PC-3 (cell line): ENCODE results near the gene GINS2.

Experiments
- CTCF ChIP-seq: fragments of 300-600 bp; sonication (generic); conservative IDR thresholded peaks from 2 replicates; pipeline ENCODE4 v1.5.1; 2017; ENCODE audit warnings: antibody characterized with exemption, low read depth, mild to moderate bottlenecking, low read length
- EZH2 ChIP-seq: fragments of 300-600 bp; sonication (generic); IDR thresholded peaks from one replicate; pipeline ENCODE4 v1.6.1; 2017; ENCODE audit warnings: antibody characterized with exemption, mild to moderate bottlenecking, low read length; ENCODE audit not compliant: unreplicated experiment

- TF ChIP-seq EZH2 (no peak), CTCF (no peak)
Observed at GRCh38 chr16:85638695-85639409, 49.9 kb downstream of the GINS2 start.
